Melanocyte of skin (primary cell): Measurements from ENCODE around the gene PPT2. TPM values are rescaled to one million over a fixed set of nuclear protein-coding genes. Genes with fewer than 3 reads are reported as not detected.

Source experiments
- small RNA-seq, 2 donors: library from RNA; depleted of rRNA; stranded (forward); fragments of <200 nt; gene quantifications; one replicate each; pipeline ENCODE3, GENCODE V24; 2012
- total RNA-seq, 2 donors: library from RNA; depleted of rRNA; stranded (reverse); fragments of >200 nt; gene quantifications; 2 replicates each; pipeline ENCODE4 v1.2.3, GENCODE V29; 2012

The PPT2 gene
- total RNA-seq: 10 to 100 TPM; 50.0 to 60.2 TPM

DNA sequence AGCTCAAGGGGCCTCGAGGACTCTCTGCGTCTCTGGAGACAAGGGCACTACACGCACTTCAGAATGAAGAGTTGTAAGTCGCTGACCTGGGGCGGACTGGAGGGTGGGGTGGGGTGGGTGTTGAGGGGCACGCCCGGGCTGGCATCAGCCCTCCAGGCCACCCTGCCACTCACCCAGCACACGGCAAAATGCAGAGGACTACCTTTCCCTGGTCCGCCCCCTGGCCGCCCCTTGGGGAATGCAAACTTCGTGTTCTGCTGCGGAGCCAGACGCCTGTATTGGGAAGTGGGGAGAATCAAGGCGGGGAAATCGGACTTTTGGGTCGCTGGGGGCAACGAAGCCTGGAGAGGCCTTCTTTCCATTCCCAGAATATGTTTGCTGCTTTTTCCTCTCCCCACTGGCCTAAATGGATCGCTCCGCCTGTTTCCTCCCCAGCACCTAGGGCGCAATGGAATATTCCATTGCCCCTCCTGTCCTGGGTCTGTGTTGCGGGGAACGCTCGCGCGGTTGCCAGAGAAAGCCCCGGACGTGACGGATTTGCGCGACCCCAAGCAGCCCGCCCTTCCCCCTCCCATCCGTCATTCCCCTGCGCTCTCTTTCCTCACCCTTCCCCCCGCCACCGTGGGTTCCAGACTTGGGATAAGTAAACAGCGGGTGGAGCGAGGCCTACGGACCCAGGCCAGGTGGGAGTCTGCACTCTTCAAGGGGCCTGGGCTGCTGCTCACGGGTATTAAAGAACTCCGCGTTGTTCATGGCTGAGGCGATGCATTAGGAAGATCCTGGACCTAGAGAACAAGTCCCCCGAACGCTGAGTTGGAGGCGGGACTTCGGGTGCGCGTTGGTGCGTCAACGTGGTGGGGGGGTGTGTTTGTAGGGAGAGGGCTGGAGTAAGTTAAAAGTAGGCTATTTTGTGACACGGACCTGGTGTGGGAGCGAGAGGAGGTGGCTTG is at the start of gene PPT2:
PPT2 (plus strand) TSS at position 578 of the 950 bp plus-strand sequence. CDS start 454 bp downstream, outside the sequence.

DNA sequence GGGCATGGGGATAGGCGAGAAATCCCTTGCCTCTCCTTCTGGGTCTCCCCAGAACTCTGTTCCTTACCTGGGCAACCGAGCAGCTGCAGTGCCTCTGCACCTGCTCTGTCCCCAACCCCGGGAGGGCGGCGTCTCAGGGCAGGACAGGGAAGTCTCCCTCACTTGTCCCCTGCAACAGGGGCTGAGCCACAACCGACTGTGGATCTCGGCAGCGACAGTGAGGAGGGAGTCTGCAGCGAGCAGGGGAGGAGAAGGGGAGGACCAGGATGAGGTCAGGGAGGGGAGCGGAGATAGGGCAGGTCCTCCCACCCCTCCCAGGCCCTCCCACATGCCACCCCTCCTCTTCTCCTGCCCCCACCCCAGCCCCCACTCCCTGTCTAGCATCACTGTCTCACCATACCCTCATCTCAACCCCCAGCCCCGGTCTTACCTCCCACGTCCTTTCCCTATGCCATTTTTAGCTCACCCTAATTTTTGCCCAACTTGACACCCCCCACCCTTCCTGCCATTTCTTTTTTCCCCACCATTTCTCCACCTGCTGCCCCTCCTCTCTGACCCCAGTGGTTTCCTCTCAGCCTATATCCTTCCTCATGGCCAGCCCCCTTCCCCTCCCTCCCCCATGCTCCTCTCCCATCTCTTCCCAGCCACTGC is 44.7 kb upstream of the PPT2 start, which contains the start of gene TNXB:
TNXB (minus strand) TSS at position 225 of the 651 bp plus-strand sequence. CDS start 11,140 bp downstream, outside the sequence.

DNA sequence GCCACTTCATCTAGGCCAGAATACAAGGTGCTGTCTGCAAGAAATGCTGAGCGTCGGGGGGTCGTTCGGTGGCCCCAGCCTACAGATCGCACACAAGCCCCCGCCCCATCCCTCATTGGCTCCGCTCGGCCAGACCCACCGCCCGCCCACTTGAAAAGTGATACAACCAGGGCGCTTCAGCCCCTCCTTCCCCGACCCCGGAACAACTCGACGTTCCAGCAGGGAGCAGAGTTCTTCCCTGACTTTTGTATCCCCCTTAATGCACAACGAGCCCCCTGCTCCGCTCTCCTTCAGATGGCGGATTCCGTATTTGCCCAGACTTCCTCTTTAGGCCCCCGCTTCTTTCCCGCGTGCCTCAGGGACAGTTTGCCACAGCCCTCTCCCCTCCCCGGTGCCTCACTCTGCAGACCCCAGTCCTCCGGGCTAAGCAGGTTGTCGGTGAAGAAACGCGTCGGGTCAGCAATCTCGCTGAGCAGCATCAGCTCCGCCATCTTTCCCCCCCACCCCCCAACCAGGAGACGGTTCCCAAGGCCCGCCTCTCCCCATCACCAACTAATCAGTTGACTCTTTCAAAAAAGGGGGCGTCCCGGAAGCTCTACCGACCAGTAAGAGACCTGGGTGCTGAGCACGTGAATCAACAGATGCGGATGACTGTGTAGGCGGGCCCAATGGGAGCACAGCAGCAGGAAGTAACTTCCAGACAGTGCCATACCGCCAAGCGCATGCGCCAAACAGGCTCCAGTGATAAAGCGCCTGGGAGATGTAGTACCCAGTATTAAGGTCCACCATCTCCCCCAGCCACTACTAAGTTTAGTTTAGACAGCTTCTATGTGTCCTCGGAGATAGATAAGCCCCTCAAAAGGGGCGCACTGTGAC is 26.0 kb upstream of the PPT2 start, which contains the start of gene ATF6B:
ATF6B (minus strand) TSS at position 530 of the 876 bp plus-strand sequence; CDS start at position 491, 39 bp downstream.

GRCh38 chr6:32151863-32152768 is 1.8 kb upstream of the PPT2 start, which contains the start of gene PRRT1:
Gene PRRT1 (minus strand): TSS chr6:32151939. CDS start chr6:32151827, 112 bp downstream.

DNA sequence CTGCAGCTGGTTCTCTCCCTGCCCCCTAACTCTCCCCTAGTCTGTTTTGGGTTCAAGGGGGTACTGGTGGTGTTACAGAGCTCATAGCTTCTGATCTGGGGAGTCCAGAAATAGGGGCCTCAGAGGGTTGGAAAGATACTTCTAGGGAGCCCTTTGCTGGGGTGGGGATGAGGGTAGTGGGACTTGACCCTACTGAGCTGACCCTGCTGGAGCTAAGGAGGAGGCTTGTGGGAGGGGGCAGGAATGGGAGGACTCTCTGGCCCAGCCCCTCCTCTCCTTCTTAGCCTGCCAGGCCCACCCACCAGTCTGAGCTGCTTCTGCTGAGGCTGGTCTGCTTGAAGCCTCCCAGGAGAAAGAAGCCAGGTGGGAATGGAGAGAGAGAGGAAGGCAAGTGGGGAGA is 10.4 kb downstream of the PPT2 start, which contains the start of gene EGFL8:
EGFL8 (plus strand) TSS at position 301 of the 400 bp plus-strand sequence. CDS start 1,571 bp downstream, outside the sequence.

DNA sequence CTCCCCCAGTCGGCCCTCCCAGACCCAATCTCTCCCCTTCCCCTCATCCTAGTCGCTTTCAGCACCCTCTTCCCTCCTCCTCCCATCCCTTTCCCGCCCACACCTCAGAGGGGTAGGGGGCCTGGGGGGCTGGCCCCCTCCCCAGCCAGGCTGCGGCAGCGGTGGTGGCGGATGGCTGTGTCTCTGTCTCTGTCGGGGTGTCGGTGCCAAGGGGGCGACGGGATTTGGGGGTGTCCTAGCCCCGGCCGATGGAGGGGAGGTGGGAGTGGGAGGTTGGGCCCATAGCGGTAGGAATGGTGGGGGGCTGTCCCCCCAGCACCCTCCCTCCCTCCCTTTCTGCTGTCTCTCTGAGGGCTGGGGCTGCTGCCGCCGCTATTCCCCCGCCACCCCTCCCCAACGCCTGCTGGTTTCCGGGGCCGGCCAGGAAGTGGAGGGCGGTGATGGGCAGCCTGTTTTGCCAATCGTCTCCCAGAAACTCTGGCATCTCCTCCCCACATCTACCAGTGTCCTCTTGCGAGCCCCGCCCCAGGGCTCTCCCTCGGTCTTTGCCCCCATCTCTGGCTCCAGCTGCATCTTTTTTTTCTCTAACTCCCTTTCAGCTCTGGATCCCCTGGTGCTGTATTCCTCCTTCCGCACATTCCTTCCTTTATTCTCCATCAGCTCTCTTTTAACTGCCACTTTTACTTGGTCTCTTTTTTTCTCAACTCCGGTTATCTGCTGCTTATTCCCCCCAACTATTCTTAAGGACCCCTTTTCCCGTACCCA is 22.0 kb downstream of the PPT2 start, which contains the start of gene AGPAT1:
AGPAT1 (minus strand) TSS at position 374 of the 765 bp plus-strand sequence. CDS start 4,588 bp downstream, outside the sequence.

DNA sequence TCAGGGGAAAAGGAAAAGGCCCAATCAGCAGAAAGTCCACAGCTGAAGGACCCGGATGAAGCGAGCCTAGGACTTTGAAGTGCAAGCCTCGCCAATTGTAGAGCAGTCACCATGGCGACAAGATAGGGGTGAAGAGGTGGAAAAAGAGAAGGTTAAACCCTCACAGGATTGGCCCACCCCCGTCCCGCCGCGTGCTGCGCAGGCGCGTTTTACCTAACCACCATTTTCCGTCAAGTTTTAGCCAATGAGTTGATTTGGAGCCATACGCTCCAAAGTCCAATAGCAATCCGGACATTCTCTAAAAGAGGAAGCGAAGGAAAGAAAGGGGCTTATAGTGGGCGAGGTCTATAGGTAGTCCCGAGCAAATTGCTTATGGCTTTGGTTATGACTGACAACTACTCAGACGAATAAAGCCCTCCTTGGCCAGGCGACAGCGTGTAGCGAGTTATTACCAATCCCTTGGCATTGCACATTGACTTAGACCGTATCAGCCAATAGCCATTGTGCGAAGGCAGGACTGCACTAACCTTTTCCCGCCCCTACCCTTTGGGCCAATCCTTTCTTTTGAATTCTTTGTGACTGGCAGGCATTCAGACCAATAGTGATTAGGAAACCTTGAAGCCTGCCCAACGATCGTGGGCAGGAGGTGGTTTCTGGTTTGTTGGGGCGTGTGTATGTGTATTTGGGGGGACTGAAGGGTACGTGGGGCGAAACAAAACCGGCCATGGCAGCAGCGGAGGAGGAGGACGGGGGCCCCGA is 24.0 kb downstream of the PPT2 start, which contains the start of gene RNF5:
RNF5 (plus strand) TSS at position 618 of the 759 bp plus-strand sequence; CDS start at position 725, 107 bp downstream.

DNA sequence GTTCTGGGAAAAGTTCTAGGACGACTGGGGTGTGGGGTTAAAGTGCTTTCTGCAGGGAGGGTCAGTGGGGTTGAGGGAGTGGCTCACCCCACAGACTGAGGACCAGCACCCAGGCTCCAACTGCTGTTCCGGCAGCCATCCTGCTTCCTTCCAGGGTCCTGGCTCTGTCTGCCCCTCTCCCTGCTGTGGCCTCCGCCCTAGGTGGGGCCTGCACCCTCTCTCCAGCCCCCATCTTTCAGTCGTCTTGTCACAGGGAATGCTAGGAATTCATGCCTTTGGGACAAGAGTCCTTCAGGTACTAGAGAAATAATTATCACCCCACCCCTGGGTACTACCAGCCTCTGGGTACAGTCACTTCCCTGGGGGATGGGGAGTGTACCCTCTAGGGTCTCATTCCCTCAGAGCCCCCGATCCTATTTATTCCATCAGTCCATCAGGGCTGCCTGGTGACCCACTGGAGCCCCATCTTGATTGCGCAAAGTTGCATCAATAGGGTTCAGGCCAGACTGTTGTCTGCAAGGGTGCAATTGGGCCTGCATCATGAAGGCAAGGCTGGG is 30.2 kb downstream of the PPT2 start, which contains the start of gene AGER:
AGER (minus strand) TSS at position 170 of the 557 bp plus-strand sequence; CDS start at position 139, 31 bp downstream.

DNA sequence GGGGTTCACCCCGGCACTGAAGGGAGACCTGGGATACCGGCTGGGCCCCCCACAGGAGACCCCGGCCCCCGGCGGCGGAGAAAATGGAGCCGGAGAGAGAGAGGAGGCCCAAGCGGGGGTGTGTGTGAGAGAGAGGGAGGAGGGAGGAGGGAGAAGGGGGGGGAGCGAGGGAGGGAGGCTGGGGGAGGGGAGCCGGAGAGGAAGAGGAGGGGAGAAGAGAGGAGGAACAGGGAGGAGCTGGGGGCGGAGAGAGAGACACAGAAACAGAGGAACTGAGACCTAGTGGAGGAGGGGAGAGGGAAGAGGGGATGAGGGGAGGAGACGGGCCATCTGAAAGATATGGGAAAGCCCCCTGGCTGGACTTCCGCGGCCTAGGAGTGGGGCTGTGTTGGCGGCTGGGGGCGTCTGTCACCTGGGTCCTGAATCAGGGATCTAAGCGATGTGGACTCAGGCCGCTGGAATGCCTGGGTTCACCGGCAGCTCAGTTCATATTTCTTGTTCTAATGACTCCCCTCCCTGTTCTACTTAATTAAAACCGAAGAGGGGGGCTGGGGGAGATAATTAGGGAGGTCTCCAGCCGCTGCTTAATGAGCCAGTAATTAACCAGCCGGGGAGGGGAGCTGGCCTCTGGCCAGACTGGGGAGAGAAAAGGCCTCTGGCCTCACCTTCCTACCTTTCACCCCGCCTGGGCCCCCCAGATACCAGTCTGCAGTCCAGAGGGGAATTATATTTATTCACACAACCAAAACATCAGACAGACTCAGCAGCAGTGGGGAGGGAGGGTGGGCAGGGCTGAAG is 36.3 kb downstream of the PPT2 start, which contains the start of gene PBX2:
PBX2 (minus strand) TSS at position 149 of the 798 bp plus-strand sequence. CDS start 287 bp downstream, outside the sequence.

GRCh38 chr6:32192608-32193039 is 38.7 kb downstream of the PPT2 start, which contains the start of gene GPSM3:
Gene GPSM3 (minus strand): TSS chr6:32192643. CDS start chr6:32192513, 130 bp downstream.

Small RNAs within 50 kb of the gene (small RNA-seq; reads per million reads assigned to genes)
- gene AL662884.1 (0 reads per million in 2 donors), gene MIR6833 (0 reads per million in 2 donors)

Other genes starting within 250 kb of the PPT2 start
- gene C2, start 226.4 kb upstream of the PPT2 start, total RNA-seq: 1 to 10 TPM; 2.4 to 3.7 TPM
- gene CFB, start 208.0 kb upstream of the PPT2 start, total RNA-seq: 1 to 10 TPM; 1.7 to 4.1 TPM
- 100 to 1,000 TPM in 1 of 2 donors, 10 to 100 TPM in 1; 73.6 to 114 TPM for gene NELFE, start 195.2 kb upstream of the PPT2 start, total RNA-seq
- 10 to 100 TPM; 50.6 to 54.4 TPM for gene SKIC2, start 195.0 kb upstream of the PPT2 start, total RNA-seq
- 10 to 100 TPM; 13.1 to 16.0 TPM for gene DXO, start 182.0 kb upstream of the PPT2 start, total RNA-seq
- gene C4A, start 172.1 kb upstream of the PPT2 start, total RNA-seq: 1 to 10 TPM in 1 of 2 donors, under 1 TPM in 1; 0.33 to 1.4 TPM
- 1 to 10 TPM in 1 of 2 donors, under 1 TPM in 1; 0.67 to 1.4 TPM for gene C4B, start 139.3 kb upstream of the PPT2 start, total RNA-seq
- gene CYP21A2, start 115.7 kb upstream of the PPT2 start, total RNA-seq: not detected
- gene TNXB, start 44.8 kb upstream of the PPT2 start, total RNA-seq: under 1 TPM; under 0.01 TPM
- 10 to 100 TPM; 23.6 to 29.3 TPM for gene ATF6B, start 25.9 kb upstream of the PPT2 start, total RNA-seq
- gene FKBPL, start 23.9 kb upstream of the PPT2 start, total RNA-seq: 10 to 100 TPM in 1 of 2 donors, 1 to 10 TPM in 1; 9.6 to 14.7 TPM
- gene PRRT1, start 2.2 kb upstream of the PPT2 start, total RNA-seq: under 1 TPM; 0.34 to 0.67 TPM
- 10 to 100 TPM; 31.6 to 55.4 TPM for gene EGFL8, start 10.5 kb downstream of the PPT2 start, total RNA-seq
- 10 to 100 TPM; 67.9 to 76.4 TPM for gene AGPAT1, start 21.9 kb downstream of the PPT2 start, total RNA-seq
- 10 to 100 TPM; 44.3 to 45.4 TPM for gene RNF5, start 24.3 kb downstream of the PPT2 start, total RNA-seq
- under 1 TPM; under 0.01 to 0.69 TPM for gene AGER, start 30.1 kb downstream of the PPT2 start, total RNA-seq
- 10 to 100 TPM; 33.0 to 36.3 TPM for gene PBX2, start 36.1 kb downstream of the PPT2 start, total RNA-seq
- gene GPSM3, start 38.5 kb downstream of the PPT2 start, total RNA-seq: 10 to 100 TPM in 1 of 2 donors, 1 to 10 TPM in 1; 8.6 to 13.3 TPM
- gene NOTCH4, start 69.9 kb downstream of the PPT2 start, total RNA-seq: 1 to 10 TPM; 2.8 to 3.0 TPM
- not detected for gene TSBP1, start 217.8 kb downstream of the PPT2 start, total RNA-seq